Mucosa of descending colon (tissue), 3 donors: ENCODE results near the gene ADGRG1. TPM values are rescaled to one million over a fixed set of nuclear protein-coding genes. Genes with fewer than 3 reads are reported as not detected.

Experiments used
- ATAC-seq: fragments of 200-7000 bp; cut with Tn5 transposase; one replicate; pipeline ENCODE4 v1.9.1; 2020; ENCODE audit warnings: mild to moderate bottlenecking, moderate library complexity
- DNase-seq, 3 donors: peaks; one replicate each; pipeline ENCODE4 v3.0.0-alpha.2; 2020
- H3K36me3 ChIP-seq: fragments of 200-600 bp; one replicate; pipeline ENCODE4 v1.8.0; 2021; ENCODE audit warnings: low read depth, mild to moderate bottlenecking
- H3K4me1 ChIP-seq: fragments of 200-600 bp; one replicate; pipeline ENCODE4 v1.8.0; 2021; ENCODE audit warnings: low read depth, mild to moderate bottlenecking
- H3K4me3 ChIP-seq: fragments of 200-600 bp; one replicate; pipeline ENCODE4 v1.8.0; 2021; ENCODE audit warnings: mild to moderate bottlenecking
- H3K9me3 ChIP-seq: fragments of 200-600 bp; one replicate; pipeline ENCODE4 v1.8.0; 2021; ENCODE audit warnings: mild to moderate bottlenecking
- CTCF ChIP-seq: fragments of 200-600 bp; IDR thresholded peaks from one replicate; pipeline ENCODE4 v1.8.0; 2022; ENCODE audit warnings: antibody characterized with exemption, mild to moderate bottlenecking
- intact Hi-C, 2 donors: fragments of 100-400 bp; cut with DNase I in 1 of 2; cut with micrococcal nuclease in 1 of 2; formaldehyde crosslinking; loops; one replicate each; pipeline versions ENCODE4 v1.11.0 to v1.11.1; 2022; cut with DNase I, micrococcal nuclease
- total RNA-seq, 3 donors: library from RNA; stranded (reverse); fragmentation: NEBNext Ultra II Directional in 2 of 3; extraction: Animal tissue kit (Norgen Biotek cat#: 25700) in 2 of 3; gene quantifications; one replicate each; pipeline versions ENCODE4 v1.2.1 to v1.2.4, GENCODE V29; 2021 to 2023
- donor health status: DM: no; HTN: no; CAD: no; lungs with moderate emphysema.
- donor health status: DM: no; HTN: no; CAD: no.
- donor health status: DM: no; HTN: yes; CAD: no.

Gene ADGRG1
- total RNA-seq, 3 donors from 2014 or later, result 37.0 to 104 (median 98.4) TPM

- Histone ChIP-seq H3K9me3 (no peaks in the 10 kb centered on the region), H3K4me1 (no peaks in the 10 kb centered on the region), H3K36me3 (no peaks in the 10 kb centered on the region), H3K4me3 (no peak overlapping the region)
- DNase-seq (no peak), ATAC-seq (no peak)
- TF ChIP-seq CTCF, result no peak
- intact Hi-C loops, result no loop called here
These were observed 50.6 kb downstream of the ADGRG1 start for GRCh38 chr16:57679016-57679415.

GRCh38 chr16:57679767-57680482 is 51.5 kb downstream of the ADGRG1 start:
- Histone ChIP-seq H3K9me3 (no peaks in the 10 kb centered on the region), H3K4me1 (no peaks in the 10 kb centered on the region), H3K36me3 (no peaks in the 10 kb centered on the region), H3K4me3 (no peak overlapping the region)
- ATAC-seq (no peak), DNase-seq (no peak)
- TF ChIP-seq CTCF, result no peak
- intact Hi-C loops, result no loop called here

GRCh38 chr16:57680842-57681375 is 52.5 kb downstream of the ADGRG1 start:
- no peak overlapping the region for H3K4me3 ChIP-seq
- intact Hi-C loops, result no loop called here
- no peak for TF ChIP-seq CTCF
- no peak for ATAC-seq
- no peak for DNase-seq
- H3K9me3 ChIP-seq, result no peaks in the 10 kb centered on the region
- no peaks in the 10 kb centered on the region for H3K4me1 ChIP-seq
- no peaks in the 10 kb centered on the region for H3K36me3 ChIP-seq

GRCh38 chr16:57681950-57682728 is 53.7 kb downstream of the ADGRG1 start:
- no peaks in the 10 kb centered on the region for H3K36me3 ChIP-seq
- H3K4me1 ChIP-seq, result no peaks in the 10 kb centered on the region
- no peaks in the 10 kb centered on the region for H3K9me3 ChIP-seq
- no peak for TF ChIP-seq CTCF
- intact Hi-C loops, result no loop called here
- ATAC-seq (no peak), DNase-seq (no peak)
- H3K4me3 ChIP-seq, result no peak overlapping the region

GRCh38 chr16:57682809-57683635 is 54.6 kb downstream of the ADGRG1 start:
- H3K9me3 ChIP-seq, result no peaks in the 10 kb centered on the region
- no peak overlapping the region for H3K4me3 ChIP-seq
- no peak for DNase-seq
- intact Hi-C loops, result no loop called here
- no peak for TF ChIP-seq CTCF
- no peaks in the 10 kb centered on the region for H3K36me3 ChIP-seq
- no peaks in the 10 kb centered on the region for H3K4me1 ChIP-seq
- no peak for ATAC-seq
